Ascending aorta (tissue), 2 donors: ENCODE data around the gene CCDC197. TPM values are rescaled to one million over a fixed set of nuclear protein-coding genes. Genes with fewer than 3 reads are reported as not detected.

ENCODE experiments used
- DNase-seq, 2 donors: peaks; one replicate each; pipeline ENCODE4 v3.0.0-alpha.2; 2019; ENCODE audit warnings: low spot score in 2 of 2
- H3K27ac ChIP-seq, 2 donors: fragments of 200-600 bp; sonication (generic); one replicate each; pipeline ENCODE4 v1.5.1; 2016 to 2017; ENCODE audit warnings: mild to moderate bottlenecking in 1 of 2
- H3K27me3 ChIP-seq: fragments of 200-600 bp; sonication (generic); one replicate; pipeline ENCODE4 v1.5.1; 2017
- H3K36me3 ChIP-seq, 2 donors: fragments of 200-600 bp; sonication (generic); one replicate each; pipeline ENCODE4 v1.5.1; 2016
- H3K4me1 ChIP-seq, 2 donors: fragments of 200-600 bp; sonication (generic); one replicate each; pipeline ENCODE4 v1.5.1; 2016 to 2017; ENCODE audit warnings: mild to moderate bottlenecking in 1 of 2
- H3K4me3 ChIP-seq, 2 donors: fragments of 200-600 bp; sonication (generic); one replicate each; pipeline ENCODE4 v1.5.1; 2016 to 2017; ENCODE audit warnings: mild to moderate bottlenecking in 1 of 2
- H3K9me3 ChIP-seq, 2 donors: fragments of 200-600 bp; sonication (generic); one replicate each; pipeline ENCODE4 v1.5.1; 2016
- CTCF ChIP-seq, 3 experiments: fragments of 200-600 bp in 2 of 3; fragments of 450-650 bp in 1 of 3; sonication (generic) in 2 of 3; IDR thresholded peaks; one replicate each; pipeline ENCODE4 v1.5.1; 2016 to 2019; ENCODE audit warnings: antibody characterized with exemption in 3 of 3, mild to moderate bottlenecking in 1 of 3, moderate library complexity in 1 of 3
- intact Hi-C: fragments of 100-400 bp; cut with DNase I; formaldehyde crosslinking; loops from one replicate; pipeline ENCODE4 v1.15.1; 2023
- total RNA-seq: library from RNA; depleted of rRNA; stranded (reverse); fragments of >200 nt; gene quantifications from one replicate; pipeline ENCODE4 v1.1.0, GENCODE V29; 2016

Gene CCDC197
- total RNA-seq, 1 donor from 2014 or later, result not detected

DNA sequence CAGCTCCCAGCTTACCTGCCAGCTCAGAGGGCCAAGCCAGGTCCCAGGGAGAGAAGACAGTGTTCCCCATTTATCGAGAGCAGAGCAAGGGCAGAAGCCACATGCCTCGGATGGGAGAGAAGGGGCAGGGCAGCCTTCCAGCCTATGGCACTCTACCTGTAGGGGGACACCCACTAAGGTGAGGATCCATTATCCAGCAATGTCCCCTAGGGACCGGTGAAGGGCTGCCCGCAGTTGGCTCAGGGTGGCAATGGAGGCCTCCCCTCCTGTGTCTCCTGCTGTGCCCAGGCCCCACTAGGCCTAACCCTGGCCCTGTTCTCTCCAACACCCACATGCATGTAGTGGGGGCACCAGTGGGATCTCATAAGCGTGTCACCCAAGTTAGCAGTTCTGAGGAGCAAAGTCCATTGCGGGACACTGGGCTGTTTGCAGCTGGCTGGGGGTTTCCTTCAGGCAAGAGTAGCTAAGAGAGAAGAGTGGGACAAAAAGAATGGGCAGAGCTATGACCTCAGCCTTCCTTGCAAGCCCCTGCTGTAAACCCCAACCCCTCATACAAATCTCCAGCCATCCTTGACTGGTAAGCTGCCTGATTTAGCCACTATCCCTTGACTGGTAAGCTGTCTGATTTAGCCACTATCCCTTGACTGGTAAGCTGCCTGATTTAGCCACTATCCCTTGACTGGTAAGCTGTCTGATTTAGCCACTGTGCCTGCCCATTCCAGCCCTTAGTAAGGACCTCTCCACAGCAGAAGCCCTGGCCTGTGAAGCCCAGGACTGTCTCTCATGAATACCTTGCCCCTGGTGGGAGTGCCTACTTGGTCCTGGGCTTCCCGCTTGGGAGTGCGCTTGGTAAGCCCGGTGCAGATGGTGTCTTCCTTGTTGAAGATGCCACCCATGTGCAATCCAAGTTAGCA, 15.5 kb upstream of the CCDC197 start:
- intact Hi-C loops, result loop anchor here (10.0 kb wide), 1 partner anchor 1533 kb away; the partner anchor contains the start of gene SYNE3
- H3K4me3 ChIP-seq, result no peak overlapping the region
- TF ChIP-seq CTCF (IDR thresholded peaks at IDR 0.05), result no peak
- H3K27me3 ChIP-seq, result no peaks in the 10 kb centered on the region
- H3K9me3 ChIP-seq, result no peaks in the 10 kb centered on the region
- peaks cover 6 to 48% of the 10 kb centered on the region in 2 donors for H3K4me1 ChIP-seq
- H3K27ac ChIP-seq, result peak overlapping the region; percentile 95
- H3K36me3 ChIP-seq, result no peaks in the 10 kb centered on the region
- no peak for DNase-seq

- no peak for DNase-seq
- Histone ChIP-seq H3K27me3 (no peaks in the 10 kb centered on the region), H3K36me3 (no peaks in the 10 kb centered on the region), H3K4me3 (no peak overlapping the region), H3K9me3 (no peaks in the 10 kb centered on the region), H3K4me1 (peaks cover 4 to 50% of the 10 kb centered on the region in 2 donors), H3K27ac (peak overlapping the region; percentile 95)
- no peak for TF ChIP-seq CTCF (IDR thresholded peaks at IDR 0.05)
- intact Hi-C loops, result loop anchor here (10.0 kb wide), 1 partner anchor 1532 kb away; the partner anchor contains the start of gene SYNE3
Measured at GRCh38 chr14:93982230-93983007, 14.7 kb upstream of the CCDC197 start.

DNA sequence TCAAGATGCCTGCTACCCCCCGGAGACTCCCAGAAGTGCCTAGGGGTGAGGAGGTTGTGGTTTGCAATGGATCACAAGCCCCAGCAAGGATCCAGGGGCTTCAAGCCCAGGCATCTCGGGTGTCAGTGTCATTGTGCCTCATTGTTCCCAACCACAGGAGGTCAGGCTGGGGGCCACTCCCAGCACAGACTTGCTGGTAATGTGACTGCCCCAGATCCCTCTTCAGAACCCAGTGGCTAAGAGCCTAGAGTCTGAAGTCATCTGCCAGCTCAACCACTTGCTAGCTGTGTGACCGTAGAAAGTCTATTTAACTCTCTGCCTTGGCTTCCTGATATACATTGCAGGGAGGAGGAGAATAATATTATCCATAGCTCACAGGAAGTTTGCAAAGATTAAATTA, 13.0 kb upstream of the CCDC197 start:
- no peak for DNase-seq
- Histone ChIP-seq H3K27ac (peak overlapping the region; percentile 95), H3K9me3 (no peaks in the 10 kb centered on the region), H3K4me3 (no peak overlapping the region), H3K4me1 (peaks cover 3 to 50% of the 10 kb centered on the region in 2 donors), H3K27me3 (no peaks in the 10 kb centered on the region), H3K36me3 (no peaks in the 10 kb centered on the region)
- intact Hi-C loops, result loop anchor here (10.0 kb wide), 1 partner anchor 1531 kb away; the partner anchor contains the start of gene SYNE3
- no peak for TF ChIP-seq CTCF (IDR thresholded peaks at IDR 0.05)

DNA sequence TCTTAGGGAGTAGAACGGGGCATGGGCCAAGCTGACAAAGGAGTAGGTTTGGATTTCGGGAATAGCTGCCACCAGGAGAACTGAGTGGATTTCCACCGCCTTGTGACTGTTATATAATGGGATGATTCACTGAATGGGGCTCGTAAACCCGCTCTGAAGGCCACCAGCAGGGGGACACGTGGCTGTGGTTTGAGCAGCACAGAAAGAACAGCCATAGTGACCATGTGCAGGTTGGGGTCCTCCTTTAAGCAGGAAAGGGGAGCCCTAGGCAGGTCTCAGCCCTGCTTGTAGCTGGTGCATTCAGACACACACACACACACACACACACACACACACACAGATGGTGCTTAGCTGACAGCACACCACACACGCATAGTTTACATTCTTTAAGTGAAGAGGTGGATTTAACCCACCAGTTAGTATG, 12.1 kb upstream of the CCDC197 start:
- TF ChIP-seq CTCF (IDR thresholded peaks at IDR 0.05), result peak; percentile 21 to 57 (median 38)
- peaks cover 3 to 50% of the 10 kb centered on the region in 2 donors for H3K4me1 ChIP-seq
- H3K36me3 ChIP-seq, result no peaks in the 10 kb centered on the region
- H3K27ac ChIP-seq, result peak overlapping the region; percentile 41 to 51
- H3K4me3 ChIP-seq, result no peak overlapping the region
- peak in 1 of 2 donors; percentile 84 for DNase-seq
- H3K9me3 ChIP-seq, result no peaks in the 10 kb centered on the region
- no peaks in the 10 kb centered on the region for H3K27me3 ChIP-seq
- intact Hi-C loops, result loop anchor here (10.0 kb wide), 1 partner anchor 1530 kb away; the partner anchor contains the start of gene SYNE3

DNA sequence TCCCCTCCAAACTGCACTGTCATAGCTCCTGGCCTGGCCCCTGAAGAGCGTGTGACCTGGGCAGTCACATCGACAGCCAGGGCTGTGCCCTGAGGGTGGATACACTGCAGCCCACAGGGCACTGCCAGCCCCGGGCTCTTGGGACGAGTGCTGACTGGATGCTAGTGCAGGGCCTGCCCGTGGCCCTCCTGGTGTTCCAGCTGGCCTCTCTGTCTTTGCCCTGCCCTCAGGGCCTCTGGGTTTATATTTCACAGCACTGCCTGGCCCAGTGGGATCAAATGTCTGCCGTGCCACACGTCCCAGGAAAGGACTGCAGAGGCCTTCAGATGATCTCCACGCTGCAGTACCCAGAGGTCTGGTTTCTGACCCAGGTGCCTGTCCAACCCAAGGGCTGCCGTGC, 10.1 kb upstream of the CCDC197 start:
- no peak for TF ChIP-seq CTCF (IDR thresholded peaks at IDR 0.05)
- DNase-seq, result no peak
- Histone ChIP-seq H3K27ac (peak overlapping the region; percentile 62 to 78), H3K4me3 (no peak overlapping the region), H3K27me3 (no peaks in the 10 kb centered on the region), H3K9me3 (no peaks in the 10 kb centered on the region), H3K4me1 (peaks cover 3 to 34% of the 10 kb centered on the region in 2 donors), H3K36me3 (no peaks in the 10 kb centered on the region)
- intact Hi-C loops, result loop anchor here (10.0 kb wide), 1 partner anchor 1528 kb away; the partner anchor contains the start of gene SYNE3
